Measurements from ENCODE around the gene KCND2. TPM values are rescaled to one million over a fixed set of nuclear protein-coding genes. Genes with fewer than 3 reads are reported as not detected.
"Not testable (repeated sequence)": the region's sequence is repeated elsewhere in the genome, so short reads cannot be mapped to it uniquely, and the experiment has no call there.

KCND2 gene
- total RNA-seq, 4 donors from 2014 or later = 0.89 to 2.1 (median 1.4) TPM

GRCh38 chr7:120550494-120551048 lies 277.6 kb downstream of the KCND2 start:
- no peak for DNase-seq
- Histone ChIP-seq H3K4me1 (no peaks in the 10 kb centered on the region), H3K27ac (no peak overlapping the region), H3K4me3 (replicated peaks in 1 of 3) (no peak overlapping the region), H3K36me3 (no peaks in the 10 kb centered on the region), H3K9me3 (no peaks in the 10 kb centered on the region), H3K27me3 (no peaks in the 10 kb centered on the region)
- TF ChIP-seq POLR2A (IDR thresholded peaks at IDR 0.05) = no peak
- TF ChIP-seq, protein P1, sequence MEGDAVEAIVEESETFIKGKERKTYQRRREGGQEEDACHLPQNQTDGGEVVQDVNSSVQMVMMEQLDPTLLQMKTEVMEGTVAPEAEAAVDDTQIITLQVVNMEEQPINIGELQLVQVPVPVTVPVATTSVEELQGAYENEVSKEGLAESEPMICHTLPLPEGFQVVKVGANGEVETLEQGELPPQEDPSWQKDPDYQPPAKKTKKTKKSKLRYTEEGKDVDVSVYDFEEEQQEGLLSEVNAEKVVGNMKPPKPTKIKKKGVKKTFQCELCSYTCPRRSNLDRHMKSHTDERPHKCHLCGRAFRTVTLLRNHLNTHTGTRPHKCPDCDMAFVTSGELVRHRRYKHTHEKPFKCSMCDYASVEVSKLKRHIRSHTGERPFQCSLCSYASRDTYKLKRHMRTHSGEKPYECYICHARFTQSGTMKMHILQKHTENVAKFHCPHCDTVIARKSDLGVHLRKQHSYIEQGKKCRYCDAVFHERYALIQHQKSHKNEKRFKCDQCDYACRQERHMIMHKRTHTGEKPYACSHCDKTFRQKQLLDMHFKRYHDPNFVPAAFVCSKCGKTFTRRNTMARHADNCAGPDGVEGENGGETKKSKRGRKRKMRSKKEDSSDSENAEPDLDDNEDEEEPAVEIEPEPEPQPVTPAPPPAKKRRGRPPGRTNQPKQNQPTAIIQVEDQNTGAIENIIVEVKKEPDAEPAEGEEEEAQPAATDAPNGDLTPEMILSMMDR (IDR thresholded peaks at IDR 0.05) = no peak
- intact Hi-C loops (cut with DNase I) = loop anchor here (10.0 kb wide), 1 partner anchor 1286 kb away; no protein-coding TSS in a partner anchor
- WGBS, 2 donors = 75 to 89% methylated on average over 1 of the region's 1 CpG

GRCh38 chr7:120553491-120553890 lies 280.5 kb downstream of the KCND2 start:
- no peaks in the 10 kb centered on the region for H3K27me3 ChIP-seq
- H3K4me1 ChIP-seq = no peaks in the 10 kb centered on the region
- DNase-seq = no peak
- TF ChIP-seq, protein P1 (IDR thresholded peaks at IDR 0.05) = no peak
- TF ChIP-seq POLR2A (IDR thresholded peaks at IDR 0.05) = no peak
- no peak overlapping the region for H3K27ac ChIP-seq
- WGBS, 2 donors = 0% methylated on average over 1 of the region's 1 CpG
- intact Hi-C loops (cut with DNase I) = loop anchor here (10.0 kb wide), 1 partner anchor 1289 kb away; no protein-coding TSS in a partner anchor
- no peak overlapping the region for H3K4me3 ChIP-seq (replicated peaks in 1 of 3)
- H3K36me3 ChIP-seq = no peaks in the 10 kb centered on the region
- H3K9me3 ChIP-seq = no peaks in the 10 kb centered on the region

GRCh38 chr7:120554960-120555571 lies 282.1 kb downstream of the KCND2 start:
- Histone ChIP-seq H3K36me3 (no peaks in the 10 kb centered on the region), H3K27ac (no peak overlapping the region), H3K27me3 (no peaks in the 10 kb centered on the region), H3K4me1 (no peaks in the 10 kb centered on the region), H3K9me3 (no peaks in the 10 kb centered on the region), H3K4me3 (replicated peaks in 1 of 3) (no peak overlapping the region)
- peak; percentile 26 to 45 for DNase-seq
- intact Hi-C loops (cut with DNase I) = loop anchor here (10.0 kb wide), 1 partner anchor 1290 kb away; no protein-coding TSS in a partner anchor
- no peak for TF ChIP-seq POLR2A (IDR thresholded peaks at IDR 0.05)
- TF ChIP-seq, protein P1 (IDR thresholded peaks at IDR 0.05) = peak; percentile 13 to 74 (median 42)

GRCh38 chr7:120564145-120564544 lies 291.2 kb downstream of the KCND2 start:
- TF ChIP-seq, protein P1 (IDR thresholded peaks at IDR 0.05) = no peak
- TF ChIP-seq POLR2A (IDR thresholded peaks at IDR 0.05) = no peak

DNA sequence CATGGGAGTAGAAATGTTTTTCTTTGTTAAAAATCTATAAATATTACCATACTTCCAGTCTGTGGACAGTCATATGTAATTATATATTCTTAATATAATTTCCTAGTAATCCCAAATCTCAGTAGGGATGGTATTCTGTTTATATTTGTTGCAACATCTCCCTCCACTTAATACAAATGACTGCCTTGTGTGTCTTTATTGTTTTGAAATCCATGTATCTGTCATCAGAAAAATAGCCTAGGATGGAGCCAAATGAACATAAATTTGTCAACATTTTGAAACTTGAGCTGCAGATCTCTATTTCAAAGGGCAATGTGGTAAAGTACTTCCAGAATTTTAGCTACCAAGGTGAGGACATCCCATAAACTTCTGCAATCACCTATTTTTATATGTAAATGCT lies 294.2 kb downstream of the KCND2 start:
- H3K36me3 ChIP-seq = no peaks in the 10 kb centered on the region
- TF ChIP-seq, protein P1 (IDR thresholded peaks at IDR 0.05) = no peak
- no peak for TF ChIP-seq POLR2A (IDR thresholded peaks at IDR 0.05)

More at GRCh38 chr7:120564145-120564544, 291.2 kb downstream of the KCND2 start:
- no peak for DNase-seq
- Histone ChIP-seq H3K36me3 (no peaks in the 10 kb centered on the region), H3K4me3 (replicated peaks in 1 of 3) (no peak overlapping the region), H3K27me3 (no peaks in the 10 kb centered on the region), H3K4me1 (no peaks in the 10 kb centered on the region), H3K9me3 (no peaks in the 10 kb centered on the region), H3K27ac (no peak overlapping the region)
- WGBS, 2 donors = 63 to 69% methylated on average over 1 of the region's 1 CpG
- intact Hi-C loops (cut with DNase I) = no loop called here

DNA sequence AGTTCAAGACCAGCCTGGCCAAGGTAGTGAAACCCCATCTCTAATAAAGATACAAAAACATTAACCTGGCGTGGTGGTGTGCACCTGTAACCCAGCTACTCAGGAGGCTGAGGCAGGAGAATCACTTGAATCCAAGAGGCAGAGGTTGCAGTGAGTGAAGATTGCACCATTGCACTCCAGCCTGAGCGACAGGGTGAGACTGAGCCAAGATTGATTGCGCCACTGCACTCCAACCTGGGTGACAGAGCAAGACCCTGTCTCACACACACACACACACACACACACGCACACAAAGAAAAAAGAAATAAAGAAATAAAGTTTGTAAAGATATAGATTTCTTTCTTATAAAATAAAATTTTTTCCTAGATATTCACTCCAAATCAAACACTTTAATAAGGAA lies 305.7 kb downstream of the KCND2 start:
- H3K9me3 ChIP-seq; H3K4me1 ChIP-seq; H3K4me3 ChIP-seq (replicated peaks in 1 of 3); DNase-seq; H3K27ac ChIP-seq; intact Hi-C loops (cut with DNase I); H3K27me3 ChIP-seq; H3K36me3 ChIP-seq: not testable (repeated sequence)
- 95 to 97% methylated on average over 4 of the region's 4 CpGs for WGBS, 2 donors

More for the DNA sequence above, 294.2 kb downstream of the KCND2 start:
- intact Hi-C loops (cut with DNase I) = no loop called here
- Histone ChIP-seq H3K9me3 (no peaks in the 10 kb centered on the region), H3K4me1 (no peaks in the 10 kb centered on the region), H3K27me3 (no peaks in the 10 kb centered on the region), H3K27ac (no peak overlapping the region), H3K4me3 (replicated peaks in 1 of 3) (no peak overlapping the region)
- DNase-seq = no peak

Measured in thyroid gland (tissue), 4 donors.